B cell (primary cell): ENCODE data around the gene PNRC2.

Experiments used
- EZH2 ChIP-seq: IDR thresholded peaks from 2 replicates; pipeline ENCODE4 v1.6.1; 2012; ENCODE audit warnings: borderline replicate concordance, low read depth, mild to moderate bottlenecking, moderate library complexity, low read length; ENCODE audit not compliant: insufficient read depth, poor library complexity, severe bottlenecking
- TF ChIP-seq, protein P1 (sequence below): fragments of 200-600 bp; IDR thresholded peaks from one replicate; pipeline ENCODE4 v1.8.0; 2022; ENCODE audit warnings: antibody characterized with exemption, mild to moderate bottlenecking

DNA sequence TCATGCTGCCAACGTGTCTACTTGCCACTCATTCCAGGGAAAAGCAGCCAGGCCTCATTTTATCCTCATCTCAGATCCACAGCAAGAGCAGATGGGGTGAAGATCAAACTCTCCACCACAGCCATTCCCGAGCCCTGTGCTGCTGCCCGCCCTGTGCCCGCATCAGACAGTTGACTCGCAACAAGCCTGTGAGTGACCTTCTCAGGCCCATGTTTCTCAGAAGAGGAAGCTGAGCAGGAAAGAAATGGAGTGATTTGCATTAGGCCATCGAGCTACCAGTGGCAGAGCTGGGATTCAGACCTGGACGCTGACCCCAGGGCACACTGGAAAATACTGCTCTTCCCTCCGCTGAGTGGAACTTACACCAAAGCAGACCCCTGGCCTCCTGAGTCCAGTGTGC, 47.7 kb upstream of the PNRC2 start:
- TF ChIP-seq, protein P1, sequence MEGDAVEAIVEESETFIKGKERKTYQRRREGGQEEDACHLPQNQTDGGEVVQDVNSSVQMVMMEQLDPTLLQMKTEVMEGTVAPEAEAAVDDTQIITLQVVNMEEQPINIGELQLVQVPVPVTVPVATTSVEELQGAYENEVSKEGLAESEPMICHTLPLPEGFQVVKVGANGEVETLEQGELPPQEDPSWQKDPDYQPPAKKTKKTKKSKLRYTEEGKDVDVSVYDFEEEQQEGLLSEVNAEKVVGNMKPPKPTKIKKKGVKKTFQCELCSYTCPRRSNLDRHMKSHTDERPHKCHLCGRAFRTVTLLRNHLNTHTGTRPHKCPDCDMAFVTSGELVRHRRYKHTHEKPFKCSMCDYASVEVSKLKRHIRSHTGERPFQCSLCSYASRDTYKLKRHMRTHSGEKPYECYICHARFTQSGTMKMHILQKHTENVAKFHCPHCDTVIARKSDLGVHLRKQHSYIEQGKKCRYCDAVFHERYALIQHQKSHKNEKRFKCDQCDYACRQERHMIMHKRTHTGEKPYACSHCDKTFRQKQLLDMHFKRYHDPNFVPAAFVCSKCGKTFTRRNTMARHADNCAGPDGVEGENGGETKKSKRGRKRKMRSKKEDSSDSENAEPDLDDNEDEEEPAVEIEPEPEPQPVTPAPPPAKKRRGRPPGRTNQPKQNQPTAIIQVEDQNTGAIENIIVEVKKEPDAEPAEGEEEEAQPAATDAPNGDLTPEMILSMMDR: no peak
- TF ChIP-seq EZH2: no peak
